HuH-7 (cell line): ENCODE data around the gene FGF14.

Experiments
- DNase-seq: peaks from one replicate; pipeline ENCODE4 v3.0.0; 2011; ENCODE audit warnings: low spot score

FGF14 gene

DNA sequence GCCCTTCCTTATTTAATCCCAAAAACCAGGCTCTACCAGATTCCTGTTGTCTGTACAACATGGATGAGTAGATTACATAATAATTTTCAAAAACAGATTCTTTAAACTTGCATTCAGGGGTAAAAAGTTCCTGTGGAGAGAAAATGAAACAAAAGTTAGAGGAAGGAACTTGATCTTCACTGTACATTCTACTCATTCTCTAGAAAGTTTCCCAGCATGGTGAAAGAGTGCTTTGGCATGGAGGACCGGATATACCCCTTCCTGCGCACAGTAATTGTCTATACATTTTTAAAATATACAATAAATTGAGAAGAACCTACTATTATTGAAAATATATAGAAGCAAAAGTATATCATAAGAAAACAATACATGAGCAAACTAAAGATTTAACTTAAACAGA, 675.2 kb downstream of the FGF14 start:
- no peak for DNase-seq

- DNase-seq: no peak
Observed at GRCh38 chr13:101718496-101718895, 683.4 kb downstream of the FGF14 start.

DNA sequence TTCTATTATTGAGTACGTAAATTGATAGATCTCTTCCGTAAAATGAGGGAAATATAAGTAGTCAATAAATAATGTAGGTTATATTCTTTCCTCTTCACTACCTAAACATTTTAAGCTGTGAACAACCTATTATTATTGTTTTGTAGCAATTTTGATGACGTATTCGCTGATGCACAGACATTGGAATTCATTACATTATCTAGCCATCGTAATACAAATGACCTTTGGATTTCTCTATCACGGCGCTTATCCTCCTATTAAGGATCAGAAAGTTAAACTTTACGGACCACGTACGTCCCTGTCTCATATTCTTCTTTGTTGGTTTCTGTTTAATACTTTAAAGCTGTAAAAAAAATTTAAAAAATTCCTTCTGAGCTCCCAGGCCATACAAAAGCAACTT, 684.5 kb downstream of the FGF14 start:
- no peak for DNase-seq

DNA sequence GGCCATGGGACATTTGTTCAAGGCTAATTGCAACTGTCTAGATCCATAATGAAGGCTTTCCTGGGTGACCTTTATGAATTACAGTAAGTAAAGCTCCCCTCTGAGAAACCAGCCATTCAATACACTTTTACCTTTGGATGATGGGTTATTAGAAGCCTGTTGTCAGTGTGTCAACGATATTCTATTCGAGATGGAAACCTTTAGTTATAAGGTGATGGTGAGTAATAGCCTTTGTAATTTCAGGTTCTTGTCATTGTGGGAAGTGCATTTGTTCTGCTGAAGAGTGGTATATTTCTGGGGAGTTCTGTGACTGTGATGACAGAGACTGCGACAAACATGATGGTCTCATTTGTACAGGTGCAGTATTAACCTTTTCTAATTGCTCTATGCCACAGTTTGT, 687.7 kb downstream of the FGF14 start:
- DNase-seq: no peak

DNA sequence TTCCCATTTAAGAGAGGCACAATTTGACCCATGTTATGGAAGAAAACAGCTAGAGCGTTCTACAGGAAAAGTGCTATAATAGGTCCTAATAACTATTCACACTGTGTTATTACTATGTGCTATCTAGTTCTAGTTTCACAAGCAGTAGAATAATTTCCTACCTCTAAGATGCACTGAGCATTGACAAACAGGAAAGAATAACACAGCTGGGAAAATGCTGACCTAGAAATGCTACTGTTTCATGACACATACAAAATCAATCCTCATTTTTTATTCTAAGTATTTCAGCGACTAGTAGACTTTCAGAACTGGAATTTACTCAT, 689.9 kb downstream of the FGF14 start:
- DNase-seq: no peak

DNA sequence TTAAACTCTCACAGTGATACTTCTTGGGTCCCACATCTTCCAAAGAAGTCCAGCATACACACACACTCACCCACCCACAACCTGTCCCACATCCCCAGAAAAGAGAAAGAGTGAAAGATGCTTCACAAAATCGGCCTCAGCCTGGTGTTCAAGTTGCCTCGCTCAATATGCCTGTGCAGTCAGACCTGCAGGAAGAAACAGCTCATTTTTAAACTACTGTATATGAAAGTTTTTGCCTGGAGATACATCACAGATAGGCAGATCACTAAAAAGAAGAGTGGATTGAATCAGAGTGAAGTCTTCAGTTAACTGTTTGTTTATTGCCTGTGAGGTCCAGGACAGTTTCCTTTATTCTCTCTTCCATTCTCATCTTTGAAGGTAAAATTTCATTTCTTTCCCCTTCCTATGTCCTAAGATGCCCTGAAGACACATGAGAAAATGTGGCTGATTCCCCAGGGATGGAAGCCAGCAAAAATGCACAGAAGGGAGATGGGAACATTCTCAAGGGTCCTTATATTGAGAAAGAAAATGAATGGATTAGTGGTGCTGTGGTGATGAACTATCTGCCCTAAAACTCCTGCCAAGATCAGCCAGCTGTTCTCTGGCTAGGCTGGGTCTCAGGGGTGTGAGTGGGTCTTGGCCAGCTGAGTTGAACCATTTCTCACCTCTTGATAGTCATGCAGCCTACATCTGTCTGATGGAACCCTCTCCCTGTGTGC, 690.4 kb downstream of the FGF14 start:
- no peak for DNase-seq

- no peak for DNase-seq
Observed at GRCh38 chr13:101709952-101710351, 691.9 kb downstream of the FGF14 start.

- DNase-seq: no peak
Observed at GRCh38 chr13:101708115-101708514, 693.7 kb downstream of the FGF14 start.

GRCh38 chr13:101707659-101708058, 694.2 kb downstream of the FGF14 start:
- no peak for DNase-seq

GRCh38 chr13:101706651-101707050, 695.2 kb downstream of the FGF14 start:
- no peak for DNase-seq

DNA sequence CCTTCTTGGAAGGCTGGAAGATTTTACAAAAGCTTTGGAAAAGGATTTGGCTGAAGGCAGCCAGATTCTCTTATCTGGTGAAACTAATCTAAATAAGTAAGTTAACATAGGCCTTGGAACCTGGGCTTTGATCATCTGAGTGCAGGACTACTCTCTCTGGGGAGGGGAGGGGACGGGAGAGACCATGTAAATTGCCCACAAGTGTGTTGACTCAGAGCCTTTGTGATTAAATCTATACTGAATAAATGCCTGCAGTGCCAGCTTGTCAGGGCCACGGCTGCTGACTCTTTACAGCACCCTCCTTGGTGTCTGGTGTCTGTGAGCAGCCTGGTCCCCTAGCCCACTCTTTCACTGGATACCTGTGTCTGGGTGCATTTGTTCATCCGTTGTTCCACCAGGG, 698.0 kb downstream of the FGF14 start:
- DNase-seq: no peak

DNA sequence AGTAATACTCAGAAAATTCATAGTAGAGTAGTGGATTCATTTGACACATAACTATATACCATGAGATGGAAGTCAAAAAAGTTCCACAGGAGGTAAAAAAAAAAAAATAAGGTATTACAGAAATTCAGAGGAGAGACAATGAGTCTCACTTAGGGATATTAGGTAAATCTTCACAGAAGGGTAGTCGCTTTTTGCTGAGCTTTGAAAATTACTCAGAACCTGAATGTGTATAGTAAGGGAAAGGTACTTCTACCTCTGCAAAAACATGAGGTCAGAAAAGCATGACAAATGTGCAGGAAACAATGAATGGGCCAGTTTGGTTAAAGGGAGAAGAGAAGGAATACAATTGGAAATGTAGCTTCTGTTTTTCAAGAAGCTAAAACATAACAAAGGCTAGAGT, 698.8 kb downstream of the FGF14 start:
- no peak for DNase-seq

GRCh38 chr13:101700598-101700997, 701.2 kb downstream of the FGF14 start:
- no peak for DNase-seq

DNA sequence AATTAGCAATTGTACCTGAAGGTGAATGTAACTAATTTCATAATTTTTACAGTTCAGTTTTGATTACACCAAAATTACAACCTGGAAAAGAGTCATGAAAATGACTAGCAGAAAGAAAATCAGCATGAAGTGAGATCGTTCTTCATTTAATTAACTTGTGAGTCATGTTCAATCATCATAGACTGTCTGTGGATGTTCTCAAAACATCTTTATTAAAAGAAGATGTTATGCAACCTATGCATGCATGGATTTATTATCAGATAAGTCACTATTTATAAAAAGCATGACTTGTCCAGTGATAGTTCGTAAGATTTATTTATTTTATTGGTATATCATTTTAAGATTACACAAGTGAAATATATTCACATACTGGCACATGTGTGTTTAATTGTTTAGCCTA, 703.4 kb downstream of the FGF14 start:
- DNase-seq: no peak

DNA sequence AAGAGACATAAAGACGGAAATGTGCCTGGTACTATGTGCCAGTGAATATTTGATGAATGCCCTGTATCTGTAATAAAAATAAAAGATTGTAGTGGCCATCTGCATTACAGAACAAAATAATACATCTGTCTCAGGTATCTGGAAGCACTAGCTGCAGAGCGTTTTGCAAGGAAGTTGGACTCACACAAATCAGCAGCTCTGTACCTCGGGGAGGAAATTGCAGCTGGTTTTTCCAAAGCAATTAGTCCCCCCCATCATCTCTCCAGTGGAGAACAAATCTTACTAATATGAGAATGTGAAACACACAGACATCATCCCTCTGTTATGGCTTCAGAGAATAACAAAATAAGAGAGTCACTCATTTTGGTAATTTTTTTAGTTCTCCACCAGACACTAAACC, 704.1 kb downstream of the FGF14 start:
- no peak for DNase-seq

DNA sequence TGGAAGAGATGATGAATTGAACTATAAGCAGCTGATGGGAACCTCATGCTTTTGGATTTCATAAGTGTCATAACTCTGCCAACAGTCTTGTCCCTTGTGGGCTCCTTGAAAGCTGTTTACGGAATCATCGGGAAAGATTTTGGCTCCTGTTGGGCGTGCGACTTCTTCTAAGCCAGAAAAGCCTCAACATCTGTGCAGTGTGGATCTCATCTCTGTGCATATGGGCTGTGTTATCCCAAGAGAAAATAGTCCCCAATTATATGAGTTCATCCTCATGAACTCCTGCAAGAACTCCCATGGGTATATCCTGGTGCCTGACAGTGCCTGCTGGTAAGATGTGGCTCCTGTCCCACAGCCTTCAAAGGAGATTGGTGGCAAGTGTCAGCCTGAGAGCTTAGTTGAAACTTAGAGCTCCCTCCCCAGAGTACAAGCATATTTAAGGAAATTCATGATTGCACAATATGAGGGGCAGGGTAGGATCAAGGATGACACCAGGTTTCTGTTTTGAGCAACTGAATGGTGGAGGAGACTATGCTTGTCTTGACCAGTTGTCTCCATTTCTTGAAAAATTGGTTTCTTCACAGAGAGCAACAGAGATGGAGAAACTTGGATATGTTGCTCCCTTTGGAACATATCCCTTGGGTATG, 705.9 kb downstream of the FGF14 start:
- no peak for DNase-seq

GRCh38 chr13:101691341-101691860, 710.4 kb downstream of the FGF14 start:
- no peak for DNase-seq

DNA sequence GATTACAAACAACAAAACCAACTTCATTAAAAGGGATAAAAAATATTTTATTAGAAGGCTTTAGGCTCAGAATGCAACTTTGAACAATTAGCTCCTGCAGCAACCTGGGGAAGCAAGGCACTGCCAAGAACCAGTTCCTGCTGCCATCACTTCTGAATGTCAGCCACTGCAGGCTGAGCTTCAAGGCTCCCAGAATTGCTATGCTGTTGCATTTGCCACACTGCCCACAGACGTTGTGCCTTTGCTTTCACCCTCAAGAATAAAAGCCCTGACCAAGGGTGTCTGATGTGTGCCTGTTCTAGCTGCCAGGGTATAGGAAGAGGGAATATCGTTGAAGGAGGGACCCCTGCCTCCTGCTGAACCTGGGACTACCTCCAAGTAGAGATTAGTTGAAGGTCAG, 711.0 kb downstream of the FGF14 start:
- DNase-seq: no peak

- DNase-seq: no peak
Observed at GRCh38 chr13:101686003-101686402, 715.8 kb downstream of the FGF14 start.

DNA sequence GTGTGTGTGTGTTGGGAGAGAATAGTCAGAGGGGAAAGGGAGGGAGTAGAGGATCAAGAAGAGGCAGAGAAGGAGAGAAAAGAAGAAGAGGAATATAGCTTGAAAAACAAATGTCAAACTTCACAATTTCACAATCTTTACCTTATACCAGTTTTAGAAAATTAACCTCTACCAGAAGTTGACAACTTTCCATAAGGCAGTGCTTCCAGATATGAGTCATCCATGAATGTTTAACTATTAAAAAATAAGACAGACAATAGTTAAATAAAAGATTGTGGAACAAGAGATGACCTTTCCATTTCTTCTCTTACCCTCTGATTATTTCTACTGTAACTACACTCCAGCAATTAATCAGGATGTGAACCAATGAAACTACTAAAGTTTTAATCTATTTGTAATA, 720.0 kb downstream of the FGF14 start:
- no peak for DNase-seq

DNA sequence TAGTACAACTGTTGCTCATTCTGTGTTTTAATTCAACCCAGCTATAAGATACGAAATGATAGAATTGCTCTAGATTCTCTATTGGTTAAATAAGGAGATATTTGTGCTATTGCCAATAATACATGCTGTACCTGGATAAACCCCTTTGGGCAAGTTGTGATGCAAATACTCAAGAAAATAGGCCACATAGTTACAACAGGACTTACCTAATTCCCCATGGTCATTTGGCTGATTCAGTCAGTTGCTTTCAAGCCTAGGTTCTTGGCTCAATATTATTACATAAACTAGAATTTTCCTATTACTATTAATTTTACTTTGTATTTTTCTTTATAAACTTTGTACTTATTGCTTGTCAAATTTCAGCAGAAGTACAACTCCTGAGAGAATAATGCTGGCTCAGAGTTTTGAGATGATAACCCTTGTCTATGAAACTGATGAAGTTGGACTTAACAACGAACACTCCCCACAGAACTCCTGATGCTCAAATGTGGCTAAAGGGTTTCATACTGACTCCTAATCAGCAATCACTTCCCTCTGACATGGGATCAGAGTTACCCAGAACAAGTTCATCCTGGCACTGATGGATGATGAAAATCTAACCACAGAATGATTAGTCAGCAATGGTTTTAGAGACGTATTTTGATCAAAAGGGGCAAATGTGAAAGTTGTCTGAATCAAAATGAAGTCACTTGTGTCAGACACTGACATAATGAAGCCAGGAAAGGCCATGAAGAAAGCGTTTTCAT, 728.3 kb downstream of the FGF14 start:
- DNase-seq: no peak

GRCh38 chr13:101661839-101662238, 740.0 kb downstream of the FGF14 start:
- DNase-seq: no peak
